ENCODE results near the gene MRGPRX3. TPM values are rescaled to one million over a fixed set of nuclear protein-coding genes. Genes with fewer than 3 reads are reported as not detected.

The MRGPRX3 gene
- total and polyA plus RNA-seq, 2 of the 4 experiments (the other 2 are of a cell fraction) = not detected

DNA sequence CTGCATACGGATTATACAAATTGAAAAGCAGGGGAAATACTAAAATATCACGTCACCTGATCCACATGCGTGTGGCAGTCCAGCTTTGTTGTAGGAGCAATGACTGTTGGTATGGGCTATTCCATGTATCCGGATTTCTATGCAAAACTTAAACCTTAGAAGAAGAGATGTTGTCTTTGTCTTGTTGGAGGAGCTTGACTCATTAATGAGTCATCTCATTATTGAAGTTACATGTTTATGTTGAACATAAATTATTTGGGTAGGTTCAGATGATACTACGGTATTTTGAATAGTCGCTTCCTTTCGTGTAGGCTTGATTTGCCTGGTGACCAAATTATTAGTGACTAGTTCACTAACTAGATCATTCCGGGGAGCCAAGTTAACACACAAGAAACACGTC lies 25.7 kb upstream of the MRGPRX3 start:
- Histone ChIP-seq H3K9me3 (ENCODE audit: control insufficient read depth, insufficient read depth, low read length) (no peaks in the 10 kb centered on the region), H3K9ac (ENCODE audit: low read depth, low read length) (no peak overlapping the region), H3K27ac (ENCODE audit: insufficient read depth, low read length) (no peak overlapping the region), H2BK5ac (ENCODE audit: low read depth, low read length, poor library complexity, severe bottlenecking) (no peak overlapping the region), H3K4me3 (ENCODE audit: insufficient read depth, low read depth, low read length) (no peak overlapping the region), H3K4me2 (ENCODE audit: low read depth, low read length) (peak overlapping the region; percentile 26; the same call in 1 of the 2 replicates), H3K14ac (replicated peaks; ENCODE audit: low read depth, low read length) (no peak overlapping the region), H2BK20ac (ENCODE audit: low read depth, low read length) (no peak overlapping the region), H3K79me1 (ENCODE audit: low read depth in 1 of 2, low read length in 2 of 2) (peaks cover 20 to 22% of the 10 kb centered on the region in 2 experiments), H3K4ac (ENCODE audit: low read depth, low read length) (no peak overlapping the region), H4K20me1 (ENCODE audit: insufficient read depth, low read length) (no peaks in the 10 kb centered on the region), H2AFZ (replicated peaks; ENCODE audit: low read length, poor library complexity) (no peak overlapping the region), H3K9me1 (ENCODE audit: insufficient read depth, low read length) (no peaks in the 10 kb centered on the region; the same call in 1 of the 2 replicates), H2AK5ac (ENCODE audit: low read depth, low read length) (no peak overlapping the region), H2BK15ac (ENCODE audit: low read depth, low read length) (no peak overlapping the region), H3K56ac (ENCODE audit: extremely low read depth, insufficient read depth, low read length) (no peak overlapping the region), H3K23ac (ENCODE audit: low read depth, low read length) (no peak overlapping the region), H3K4me1 (ENCODE audit: control insufficient read depth, insufficient read depth, low read length) (peaks cover 4% of the 10 kb centered on the region; the same call in 1 of the 2 replicates), H2BK120ac (ENCODE audit: low read depth, low read length) (no peak overlapping the region), H4K5ac (ENCODE audit: low read depth, low read length) (no peak overlapping the region), H3K36me3 (ENCODE audit: control insufficient read depth, insufficient read depth, low read length) (peaks cover 4% of the 10 kb centered on the region; the same call in 1 of the 2 replicates), H3K18ac (ENCODE audit: low read depth, low read length) (no peak overlapping the region), H2AK9ac (replicated peaks; ENCODE audit: low read depth, low read length, poor library complexity) (no peak overlapping the region), H4K91ac (ENCODE audit: insufficient read depth, low read depth, low read length) (no peak overlapping the region), H4K8ac (ENCODE audit: low read depth in 2 of 2, low read length in 2 of 2) (no peak overlapping the region), H3K27me3 (ENCODE audit: control insufficient read depth, insufficient read depth, low read length) (peaks cover 1% of the 10 kb centered on the region; the same call in 1 of the 2 replicates)
- CTCF ChIA-PET = interaction anchor here (0.8 to 1.8 kb wide), 7 partner anchors 8 to 400 kb away, joined by 3 to 13 read pairs (median 4); no protein-coding TSS in a partner anchor
- 80% methylated on average over 2 of the region's 9 CpGs; no CpG with 5 or more reads in 1 of the 2 experiments for WGBS, 2 experiments (ENCODE audit: extremely low coverage in 2 of 2, insufficient read length in 1 of 2)
- intact Hi-C loops (cut with micrococcal nuclease) (loop anchor here (1.0 to 10.0 kb wide), 3 partner anchors 94 to 372 kb away; partner anchors contain the start of genes KCNC1 and SERGEF), in situ Hi-C loops (cut with MboI; ENCODE audit: low sequenced_read_pairs) (no loop called here), dilution Hi-C loops (cut with HindIII; ENCODE audit: low sequenced_read_pairs, unreplicated experiment) (no loop called here)
- ATAC-seq (ENCODE audit: low read depth) = no peak
- DNase-seq = peak; percentile 65
- TF ChIP-seq CHD1 (IDR thresholded peaks at IDR 0.05; ENCODE audit: low read depth, low read length) (no peak), FOS (IDR thresholded peaks at IDR 0.05; ENCODE audit: low read depth, low read length) (0 out of 2 replicates have a peak, but pooled peaks have one; percentile 41), SMC3 (IDR thresholded peaks at IDR 0.05; ENCODE audit: low read depth, low read length) (no peak), RCOR1 (IDR thresholded peaks at IDR 0.05; ENCODE audit: insufficient replicate concordance, low read length) (no peak), NFE2L2 (IDR thresholded peaks at IDR 0.05; ENCODE audit: low read depth, low read length) (no peak)
- POLR2A ChIA-PET (ENCODE audit: unreplicated experiment) = no interaction called here
- no TSS peak for BruUV-seq (replicated peaks)

Data from IMR-90 (cell line).